ENCODE data around the gene IGSF11. TPM values are rescaled to one million over a fixed set of nuclear protein-coding genes. Genes with fewer than 3 reads are reported as not detected.

The IGSF11 gene
- total RNA-seq, 2 experiments from 2014 or later, result 0.53 to 0.58 TPM

- Histone ChIP-seq H3K27ac (ENCODE audit: low read depth in 1 of 2, low read length in 2 of 2) (no peak overlapping the region), H3K27me3 (ENCODE audit: control insufficient read depth in 1 of 2, insufficient read depth in 2 of 2, low read length in 2 of 2) (no peaks in the 10 kb centered on the region), H3K9me3 (ENCODE audit: control insufficient read depth in 1 of 2, insufficient read depth in 1 of 2, low read length in 2 of 2) (no peaks in the 10 kb centered on the region), H3K4me1 (ENCODE audit: insufficient read depth, low read length) (no peaks in the 10 kb centered on the region), H3K36me3 (ENCODE audit: insufficient read depth, low read length) (no peaks in the 10 kb centered on the region), H3K4me3 (ENCODE audit: low read length) (no peak overlapping the region)
- Mint-ChIP-seq H3K4me3 (no peak overlapping the region), H3K27ac (no peak overlapping the region), H3K9me3 (no peaks in the 10 kb centered on the region), H3K27me3 (no peaks in the 10 kb centered on the region), H3K36me3 (ENCODE audit: low read depth) (no peaks in the 10 kb centered on the region), H3K4me1 (ENCODE audit: low read depth) (peaks cover 15% of the 10 kb centered on the region)
- intact Hi-C loops (cut with DNase I, micrococcal nuclease), result no loop called here
- DNase-seq (no peak), ATAC-seq (ENCODE audit: poor library complexity) (no peak)
- POLR2A ChIA-PET, result no interaction called here
- CTCF ChIA-PET, result no interaction called here
- TF ChIP-seq CTCF (IDR thresholded peaks at IDR 0.05), result no peak
Measured at GRCh38 chr3:118991775-118992174, 42.9 kb downstream of the IGSF11 start.

- Mint-ChIP-seq H3K36me3 (ENCODE audit: low read depth) (no peaks in the 10 kb centered on the region), H3K4me1 (ENCODE audit: low read depth) (peaks cover 15% of the 10 kb centered on the region), H3K9me3 (no peaks in the 10 kb centered on the region), H3K27ac (no peak overlapping the region), H3K4me3 (no peak overlapping the region), H3K27me3 (no peaks in the 10 kb centered on the region)
- H3K36me3 ChIP-seq (ENCODE audit: insufficient read depth, low read length), result no peaks in the 10 kb centered on the region
- no peak overlapping the region for H3K4me3 ChIP-seq (ENCODE audit: low read length)
- no peaks in the 10 kb centered on the region for H3K9me3 ChIP-seq (ENCODE audit: control insufficient read depth in 1 of 2, insufficient read depth in 1 of 2, low read length in 2 of 2)
- ATAC-seq (ENCODE audit: poor library complexity) (no peak), DNase-seq (no peak)
- no peaks in the 10 kb centered on the region for H3K4me1 ChIP-seq (ENCODE audit: insufficient read depth, low read length)
- no peak overlapping the region for H3K27ac ChIP-seq (ENCODE audit: low read depth in 1 of 2, low read length in 2 of 2)
- POLR2A ChIA-PET, result no interaction called here
- no peaks in the 10 kb centered on the region for H3K27me3 ChIP-seq (ENCODE audit: control insufficient read depth in 1 of 2, insufficient read depth in 2 of 2, low read length in 2 of 2)
- intact Hi-C loops (cut with DNase I, micrococcal nuclease), result no loop called here
- TF ChIP-seq CTCF (IDR thresholded peaks at IDR 0.05), result no peak
- CTCF ChIA-PET, result no interaction called here
Measured at GRCh38 chr3:118990823-118991560, 43.7 kb downstream of the IGSF11 start.

- Histone ChIP-seq H3K27me3 (ENCODE audit: control insufficient read depth in 1 of 2, insufficient read depth in 2 of 2, low read length in 2 of 2) (no peaks in the 10 kb centered on the region), H3K4me1 (ENCODE audit: insufficient read depth, low read length) (no peaks in the 10 kb centered on the region), H3K36me3 (ENCODE audit: insufficient read depth, low read length) (no peaks in the 10 kb centered on the region), H3K27ac (ENCODE audit: low read depth in 1 of 2, low read length in 2 of 2) (no peak overlapping the region), H3K4me3 (ENCODE audit: low read length) (no peak overlapping the region), H3K9me3 (ENCODE audit: control insufficient read depth in 1 of 2, insufficient read depth in 1 of 2, low read length in 2 of 2) (no peaks in the 10 kb centered on the region)
- peaks cover 6% of the 10 kb centered on the region for H3K27me3 Mint-ChIP-seq
- peaks cover 22% of the 10 kb centered on the region for H3K4me1 Mint-ChIP-seq (ENCODE audit: low read depth)
- DNase-seq (no peak), ATAC-seq (ENCODE audit: poor library complexity) (no peak)
- TF ChIP-seq CTCF (IDR thresholded peaks at IDR 0.05), result no peak
- H3K9me3 Mint-ChIP-seq, result no peaks in the 10 kb centered on the region
- H3K36me3 Mint-ChIP-seq (ENCODE audit: low read depth), result no peaks in the 10 kb centered on the region
- no peak overlapping the region for H3K4me3 Mint-ChIP-seq
- no peak overlapping the region for H3K27ac Mint-ChIP-seq
- POLR2A ChIA-PET, result interaction anchor here (0.7 kb wide), 1 partner anchor 20 kb away, joined by 3 read pairs; no protein-coding TSS in a partner anchor
- intact Hi-C loops (cut with DNase I, micrococcal nuclease), result no loop called here
- CTCF ChIA-PET, result no interaction called here
Measured at GRCh38 chr3:118988198-118989130, 46.2 kb downstream of the IGSF11 start.
